Measurements from ENCODE around the gene SYTL1.

Gene SYTL1

GRCh38 chr1:27346991-27347624 is 5.3 kb downstream of the SYTL1 start:
- DNase-seq: no peak

DNA sequence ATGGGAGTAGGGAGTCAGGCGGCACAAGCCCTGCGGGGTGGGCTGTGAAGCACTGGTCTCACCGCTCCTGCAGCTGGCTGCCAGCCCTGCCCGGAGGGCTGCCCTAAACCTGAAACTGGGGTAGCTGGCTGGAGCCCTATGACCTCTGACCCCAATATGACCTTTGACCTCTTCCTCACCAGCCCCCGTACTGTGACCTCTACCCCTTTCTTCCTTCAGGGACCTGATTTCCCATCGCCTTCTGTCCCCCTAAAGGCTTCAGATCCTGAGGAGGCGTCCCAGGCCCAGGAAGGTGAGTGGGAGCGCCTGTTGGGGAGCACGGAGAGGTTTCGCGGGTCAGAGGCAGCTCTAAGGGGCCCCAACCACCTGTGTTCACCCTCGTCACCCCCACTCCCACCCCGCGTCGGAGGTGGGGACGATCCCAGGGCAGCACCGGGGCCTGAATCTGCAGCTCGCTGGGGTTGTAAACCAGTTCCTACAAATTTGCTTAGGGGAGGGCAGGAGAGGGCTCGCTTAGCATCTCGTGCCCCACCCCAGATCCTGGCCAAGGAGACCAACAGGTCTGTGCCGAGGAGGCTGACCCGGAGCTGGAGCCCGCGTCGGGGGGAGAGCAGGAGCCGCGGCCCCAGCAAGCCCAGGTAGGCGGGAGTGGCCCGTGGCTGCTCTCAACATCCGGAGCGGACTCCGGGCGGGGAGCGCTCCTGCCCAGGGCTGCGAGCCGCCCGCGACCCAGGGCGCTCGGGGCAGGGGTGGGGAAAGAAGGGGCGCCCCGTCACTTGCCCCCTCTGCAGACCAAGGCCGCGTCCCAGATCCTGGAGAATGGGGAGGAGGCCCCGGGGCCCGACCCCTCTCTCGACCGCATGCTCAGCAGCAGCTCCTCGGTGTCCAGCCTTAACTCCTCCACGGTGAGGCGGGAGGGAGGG is 7.3 kb downstream of the SYTL1 start:
- DNase-seq: no peak

DNA sequence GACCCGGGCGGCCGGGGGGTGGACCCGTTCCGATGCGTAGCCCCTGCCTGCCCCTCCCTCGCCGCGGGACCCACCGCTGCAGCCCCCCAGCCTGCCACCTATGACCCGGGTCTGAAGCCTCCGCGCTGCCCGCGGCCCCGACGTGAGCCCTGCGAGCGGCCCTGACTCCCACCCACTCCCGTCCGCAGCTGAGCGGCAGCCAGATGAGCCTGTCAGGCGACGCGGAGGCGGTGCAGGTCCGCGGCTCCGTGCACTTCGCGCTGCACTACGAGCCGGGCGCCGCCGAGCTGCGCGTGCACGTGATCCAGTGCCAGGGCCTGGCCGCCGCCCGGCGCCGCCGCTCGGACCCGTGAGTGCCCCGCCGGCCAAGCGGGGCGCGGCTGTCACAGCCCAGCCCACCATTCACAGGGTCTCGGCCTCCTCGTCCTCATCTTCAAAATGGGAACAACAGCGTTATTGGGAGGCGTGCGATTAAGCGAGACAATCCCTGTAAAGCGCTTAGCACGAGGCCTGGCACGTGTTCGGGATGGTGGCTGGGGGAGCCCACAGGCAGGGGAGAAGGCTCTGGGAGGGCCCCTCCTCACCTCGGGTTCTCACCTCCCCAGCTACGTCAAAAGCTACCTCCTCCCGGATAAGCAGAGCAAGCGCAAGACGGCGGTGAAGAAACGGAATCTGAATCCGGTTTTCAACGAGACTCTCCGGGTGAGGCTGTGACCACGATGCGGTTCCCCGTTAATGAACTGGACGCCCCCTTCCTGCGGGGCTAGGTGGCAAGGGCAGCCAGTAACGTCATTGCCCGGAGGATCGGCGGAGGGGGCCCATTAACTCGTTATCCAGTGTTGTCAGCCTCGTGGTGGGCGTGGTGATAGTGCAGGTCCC is 8.2 kb downstream of the SYTL1 start:
- peak in 8 of 56 donors; percentile 18 to 38 (median 28) for DNase-seq

DNA sequence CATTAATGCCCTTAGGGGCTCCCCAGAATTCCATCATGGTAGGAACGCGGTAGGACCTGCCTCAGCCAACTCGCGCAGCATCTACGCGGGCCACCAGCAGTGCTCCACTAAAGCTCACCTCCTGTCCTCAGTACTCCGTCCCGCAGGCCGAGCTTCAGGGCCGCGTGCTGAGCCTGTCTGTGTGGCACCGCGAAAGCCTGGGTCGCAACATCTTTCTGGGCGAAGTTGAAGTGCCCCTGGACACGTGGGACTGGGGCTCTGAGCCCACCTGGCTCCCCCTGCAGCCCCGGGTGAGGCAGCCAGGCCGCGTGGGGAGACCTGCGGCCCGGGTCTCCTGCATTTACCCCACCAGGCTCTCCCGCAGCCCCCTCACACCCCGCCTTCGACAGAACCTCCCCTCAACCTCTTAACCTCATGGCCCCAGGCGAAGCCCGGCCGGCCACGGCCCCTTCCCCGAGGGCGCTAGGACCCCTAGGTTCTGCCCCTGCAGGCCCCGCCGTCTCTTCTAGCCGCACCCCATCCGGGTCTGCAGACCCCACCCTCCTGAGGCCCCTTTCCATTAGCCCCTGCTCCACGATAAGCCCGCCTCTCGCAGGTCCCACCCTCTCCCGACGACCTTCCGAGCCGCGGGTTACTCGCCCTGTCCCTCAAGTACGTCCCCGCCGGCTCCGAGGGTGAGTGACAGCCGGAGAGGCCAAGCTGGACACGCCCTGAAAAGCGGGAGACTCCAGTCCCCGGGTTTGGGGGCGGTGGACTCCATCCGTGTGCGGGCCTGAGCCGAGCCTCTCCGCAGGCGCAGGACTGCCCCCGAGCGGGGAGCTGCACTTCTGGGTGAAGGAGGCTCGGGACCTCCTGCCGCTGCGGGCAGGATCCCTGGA is 9.1 kb downstream of the SYTL1 start:
- DNase-seq: peak in 1 of 56 donors; percentile 3

- no peak for DNase-seq
Observed at GRCh38 chr1:27351541-27352107, 9.8 kb downstream of the SYTL1 start.

GRCh38 chr1:27353166-27353565 is 11.3 kb downstream of the SYTL1 start:
- no peak for DNase-seq

DNA sequence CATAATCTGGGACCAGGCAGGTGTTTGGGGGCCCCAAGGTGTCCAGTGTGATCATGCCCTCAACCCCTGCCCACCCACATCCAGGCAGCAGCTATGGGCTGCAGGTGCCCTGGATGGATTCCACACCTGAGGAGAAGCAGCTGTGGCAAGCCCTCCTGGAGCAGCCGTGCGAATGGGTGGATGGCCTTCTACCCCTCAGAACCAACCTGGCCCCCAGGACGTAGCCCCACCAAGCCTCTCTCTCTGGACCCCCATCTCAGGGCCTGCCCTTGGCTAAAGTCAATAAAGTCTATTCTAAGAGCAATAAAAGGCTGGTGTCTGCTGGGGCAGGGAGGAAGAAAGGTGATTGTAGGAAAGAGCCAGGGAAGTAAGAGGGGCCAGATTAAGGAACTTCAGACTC is 11.8 kb downstream of the SYTL1 start:
- no peak for DNase-seq

DNA sequence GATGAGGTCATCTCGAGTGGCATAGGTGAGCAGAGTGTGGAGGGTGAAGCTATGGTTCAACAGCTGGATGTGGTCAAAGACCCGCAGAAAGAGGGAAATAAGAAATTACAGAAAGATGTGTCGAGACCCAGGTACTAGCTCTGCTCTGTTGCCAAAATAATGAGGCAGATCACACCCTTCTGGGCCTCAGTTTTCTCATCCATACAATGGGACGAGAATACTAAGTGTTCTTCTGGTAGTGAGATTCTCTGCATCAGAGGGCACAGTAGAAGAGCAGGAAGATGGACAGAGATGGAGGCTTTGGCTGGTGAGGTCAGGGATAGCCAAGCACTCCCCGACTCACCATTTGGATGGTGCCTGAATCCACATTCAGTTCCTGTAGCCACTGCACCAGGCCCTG is 13.9 kb downstream of the SYTL1 start:
- DNase-seq: no peak

- DNase-seq: no peak
Observed at GRCh38 chr1:27356277-27356618, 14.4 kb downstream of the SYTL1 start.

DNA sequence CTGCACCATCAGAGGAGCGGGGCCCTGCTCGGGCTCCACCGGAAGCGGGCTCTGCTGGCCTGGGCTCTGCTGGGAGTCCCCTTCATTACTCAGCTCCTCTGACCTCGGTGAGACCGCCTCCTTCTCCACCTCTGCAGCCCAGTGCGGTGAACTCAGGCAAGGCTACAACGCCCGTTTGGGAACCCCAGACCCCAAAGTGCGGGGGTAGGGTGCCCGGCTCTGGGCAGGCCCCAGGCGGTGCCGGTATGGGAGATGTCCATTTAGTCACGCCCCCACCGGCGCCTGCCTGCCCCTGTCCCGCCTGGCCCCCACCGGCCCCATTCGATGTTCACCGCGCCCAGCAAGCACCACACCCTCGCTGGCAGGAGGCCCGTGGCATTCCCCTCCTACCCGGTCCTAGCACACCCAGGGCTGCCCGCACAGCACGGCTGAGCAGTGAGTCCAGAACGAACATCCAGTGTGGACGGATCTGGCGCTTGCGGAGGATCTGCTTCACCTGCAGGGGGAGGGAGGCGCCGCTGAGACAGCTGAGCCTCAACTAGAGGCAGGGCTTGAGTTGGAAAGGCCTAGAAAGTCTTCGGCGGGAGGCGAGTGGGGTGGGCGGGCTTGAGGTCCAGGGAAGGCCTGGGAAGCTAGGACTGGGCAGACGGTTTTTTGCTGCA is 14.9 kb downstream of the SYTL1 start:
- no peak for DNase-seq

- DNase-seq: peak in 35 of 56 donors; percentile 4 to 71 (median 27)
Observed at GRCh38 chr1:27357281-27358037, 15.6 kb downstream of the SYTL1 start.

DNA sequence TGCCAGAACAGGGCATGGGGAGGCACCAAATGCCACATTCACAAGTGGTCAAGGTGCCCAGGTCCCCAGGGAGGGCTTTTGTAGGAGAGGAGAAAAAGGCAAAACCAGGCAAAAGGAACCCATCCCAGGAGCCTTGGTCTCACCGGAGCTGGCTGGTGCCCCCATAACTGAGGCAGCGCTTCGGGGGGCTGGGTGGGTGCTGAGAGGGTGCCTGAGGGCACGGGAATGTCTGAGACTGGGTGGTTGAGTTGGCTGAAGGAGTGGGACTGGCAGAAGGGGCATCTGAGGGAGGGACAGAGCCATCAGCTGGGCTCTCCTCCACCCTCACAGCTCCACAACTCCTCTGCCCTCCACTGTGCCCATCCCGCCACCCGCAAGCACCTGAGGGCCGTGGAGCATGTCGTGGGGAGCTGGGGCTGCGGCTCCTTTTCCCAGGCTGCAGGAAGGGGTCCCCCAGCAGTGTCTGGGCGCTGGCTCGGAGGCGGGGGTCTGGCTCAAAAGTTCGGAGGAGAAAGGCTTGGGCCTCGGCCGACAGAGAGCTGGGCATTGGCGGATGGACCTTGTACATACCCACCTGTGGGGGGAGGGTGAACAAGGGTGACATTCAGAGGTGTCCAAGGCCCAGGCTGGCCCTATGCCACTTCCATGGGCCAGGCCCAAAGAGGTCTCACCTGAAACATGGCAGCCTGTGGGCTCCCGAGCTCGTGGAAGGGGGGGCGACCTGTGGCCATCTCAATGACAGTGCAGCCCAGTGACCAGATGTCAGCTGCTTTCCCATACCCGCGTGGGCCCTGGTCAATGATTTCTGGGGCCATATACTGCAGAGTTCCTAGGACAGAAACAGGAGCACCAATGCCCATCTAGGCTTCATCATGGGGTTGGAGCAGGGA is 16.5 kb downstream of the SYTL1 start:
- no peak for DNase-seq

DNA sequence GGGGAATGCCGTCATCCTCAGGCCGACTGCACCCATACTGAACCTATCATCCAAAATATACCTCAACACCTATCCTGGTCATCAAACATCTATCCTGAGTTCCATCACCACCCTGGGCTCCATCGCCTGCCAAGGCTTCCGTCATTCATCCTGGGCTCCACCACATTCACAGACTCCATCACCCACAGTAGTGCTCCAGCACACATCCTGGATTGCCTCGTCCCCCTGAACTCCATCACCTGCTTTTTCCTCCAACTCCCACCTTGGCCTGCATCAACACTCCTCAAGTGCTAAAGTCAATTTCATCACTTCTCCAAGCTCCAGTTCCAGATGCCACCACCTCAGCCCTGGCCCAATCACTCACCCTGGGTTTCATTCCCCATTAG is 17.1 kb downstream of the SYTL1 start:
- no peak for DNase-seq

DNA sequence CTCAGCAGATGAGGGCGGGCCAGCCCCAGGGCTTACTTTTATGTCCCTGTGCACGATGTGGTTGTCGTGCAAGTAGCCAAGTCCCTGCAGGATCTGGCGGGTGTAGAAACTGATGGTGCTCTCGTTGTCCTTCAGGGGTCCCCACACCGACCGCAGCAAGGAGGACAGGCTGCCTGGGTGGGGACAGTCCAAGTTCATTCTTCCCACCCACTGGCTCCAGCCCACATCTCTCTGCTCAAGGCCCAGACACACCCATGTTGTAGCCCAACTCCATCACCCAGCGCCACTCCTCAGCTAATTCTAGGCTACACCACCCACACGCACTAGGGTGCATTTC is 18.0 kb downstream of the SYTL1 start:
- no peak for DNase-seq

GRCh38 chr1:27360159-27361043 is 18.6 kb downstream of the SYTL1 start:
- DNase-seq: peak in 3 of 56 donors; percentile 5 to 71 (median 51)

DNA sequence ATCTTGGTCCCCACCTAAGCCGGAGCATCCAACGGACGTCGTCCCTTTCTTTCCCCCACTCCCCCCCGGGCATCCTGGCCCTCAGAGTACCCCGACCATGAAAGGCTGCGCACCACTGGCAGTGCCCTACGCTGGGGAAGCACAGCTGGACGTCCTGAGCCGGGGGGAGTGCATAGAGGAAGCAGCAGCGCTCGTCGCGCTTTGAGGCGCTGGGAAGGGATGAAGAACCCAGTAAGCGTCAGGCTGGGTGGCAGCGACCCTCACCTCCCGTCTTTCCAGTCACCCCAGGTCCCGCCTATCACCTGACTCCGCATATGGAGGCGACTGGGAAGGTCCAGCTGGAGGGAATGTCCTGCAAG is 19.2 kb downstream of the SYTL1 start:
- DNase-seq: no peak

GRCh38 chr1:27361553-27361952 is 19.7 kb downstream of the SYTL1 start:
- no peak for DNase-seq
